LNCAP (cell line): Measurements from ENCODE around the gene PHACTR2.

Experiments used
- CTCF ChIP-seq: fragments of 450-650 bp; IDR thresholded peaks from 2 replicates; pipeline ENCODE4 v1.5.1; 2017; ENCODE audit warnings: mild to moderate bottlenecking

Gene PHACTR2

GRCh38 chr6:143682805-143683204 is 5.0 kb downstream of the PHACTR2 start:
- no peak for TF ChIP-seq CTCF

- no peak for TF ChIP-seq CTCF
Measured at GRCh38 chr6:143684486-143684885, 6.7 kb downstream of the PHACTR2 start.

- TF ChIP-seq CTCF: no peak
Measured at GRCh38 chr6:143685653-143686052, 7.9 kb downstream of the PHACTR2 start.

GRCh38 chr6:143687591-143687990 is 9.8 kb downstream of the PHACTR2 start:
- no peak for TF ChIP-seq CTCF

GRCh38 chr6:143688681-143689080 is 10.9 kb downstream of the PHACTR2 start:
- no peak for TF ChIP-seq CTCF

- TF ChIP-seq CTCF: no peak
Measured at GRCh38 chr6:143689852-143690251, 12.1 kb downstream of the PHACTR2 start.

- no peak for TF ChIP-seq CTCF
Measured at GRCh38 chr6:143691155-143691554, 13.4 kb downstream of the PHACTR2 start.

- no peak for TF ChIP-seq CTCF
Measured at GRCh38 chr6:143691900-143692636, 14.3 kb downstream of the PHACTR2 start.
